GM11168 (cell line): ENCODE results near the gene TRAM2.

Experiments
- in situ Hi-C: fragments of 300-500 bp; cut with MboI; formaldehyde crosslinking; loops from one replicate; pipeline ENCODE4 v1.12.0; 2022; ENCODE audit warnings: low sequenced_read_pairs; ENCODE audit not compliant: unreplicated experiment

Gene TRAM2

GRCh38 chr6:52513896-52514295 is 63.0 kb downstream of the TRAM2 start:
- in situ Hi-C loops = loop anchor here (10.0 kb wide), 1 partner anchor 151 kb away; no protein-coding TSS in a partner anchor

- in situ Hi-C loops = loop anchor here (10.0 kb wide), 1 partner anchor 151 kb away; no protein-coding TSS in a partner anchor
These were observed 63.4 kb downstream of the TRAM2 start for GRCh38 chr6:52513464-52513863.

DNA sequence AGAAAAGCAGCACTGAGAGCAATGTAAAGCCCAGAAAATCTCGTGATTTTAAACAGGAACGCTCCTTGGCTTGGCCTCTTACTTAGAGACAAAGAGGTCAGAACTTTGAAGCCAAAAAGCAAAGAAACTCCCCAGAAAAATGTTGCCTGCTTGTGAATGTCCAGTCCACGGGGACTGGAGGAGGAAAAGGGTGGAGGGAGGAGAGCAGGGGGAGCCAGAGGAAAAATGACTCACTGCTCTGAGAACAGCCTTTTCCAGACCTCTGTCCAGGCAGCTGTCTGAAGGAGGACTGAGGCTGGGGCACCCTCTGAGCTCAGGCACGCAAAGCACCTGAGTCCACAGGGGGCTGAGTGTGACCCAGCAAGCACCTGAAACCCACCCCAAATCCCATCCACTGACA is 64.7 kb downstream of the TRAM2 start:
- in situ Hi-C loops = loop anchor here (10.0 kb wide), 1 partner anchor 153 kb away; no protein-coding TSS in a partner anchor

GRCh38 chr6:52511572-52512151 is 65.2 kb downstream of the TRAM2 start:
- in situ Hi-C loops = loop anchor here (10.0 kb wide), 1 partner anchor 153 kb away; no protein-coding TSS in a partner anchor

GRCh38 chr6:52511163-52511562 is 65.7 kb downstream of the TRAM2 start:
- in situ Hi-C loops = loop anchor here (10.0 kb wide), 1 partner anchor 154 kb away; no protein-coding TSS in a partner anchor

- in situ Hi-C loops = loop anchor here (10.0 kb wide), 1 partner anchor 155 kb away; no protein-coding TSS in a partner anchor
These were observed 66.7 kb downstream of the TRAM2 start for GRCh38 chr6:52510213-52510562.

- in situ Hi-C loops = loop anchor here (10.0 kb wide), 1 partner anchor 155 kb away; no protein-coding TSS in a partner anchor
These were observed 67.3 kb downstream of the TRAM2 start for GRCh38 chr6:52509281-52510212.

DNA sequence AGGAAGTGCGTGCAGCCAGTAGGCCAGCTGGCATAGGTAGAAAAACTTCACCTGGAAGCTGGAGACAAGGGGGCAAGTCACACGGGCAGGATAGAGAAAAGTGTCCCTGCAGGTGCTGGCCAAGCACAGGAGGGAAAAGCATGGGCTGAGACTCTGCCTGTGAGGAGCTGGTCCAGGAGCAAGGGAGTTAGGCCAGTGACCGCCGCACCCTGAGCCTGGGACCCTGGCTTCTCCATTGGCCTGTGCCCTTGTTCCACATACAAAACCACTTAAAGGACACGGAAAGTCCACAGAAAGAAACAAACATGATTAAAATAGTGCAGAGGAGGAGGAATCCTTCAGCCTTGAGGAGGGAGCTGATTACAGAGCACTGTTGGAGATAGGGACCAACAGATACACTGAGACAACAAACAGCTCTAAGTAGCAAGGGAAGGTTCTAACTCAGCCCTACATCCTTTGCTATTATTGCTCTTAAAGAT is 68.6 kb downstream of the TRAM2 start:
- in situ Hi-C loops = no loop called here

- in situ Hi-C loops = no loop called here
These were observed 69.2 kb downstream of the TRAM2 start for GRCh38 chr6:52507557-52508260.

- in situ Hi-C loops = no loop called here
These were observed 70.4 kb downstream of the TRAM2 start for GRCh38 chr6:52506476-52506875.

- in situ Hi-C loops = no loop called here
These were observed 71.0 kb downstream of the TRAM2 start for GRCh38 chr6:52505726-52506409.

- in situ Hi-C loops = no loop called here
These were observed 72.1 kb downstream of the TRAM2 start for GRCh38 chr6:52504782-52505136.

GRCh38 chr6:52503851-52504781 is 72.7 kb downstream of the TRAM2 start:
- in situ Hi-C loops = no loop called here

GRCh38 chr6:52503323-52503747 is 73.5 kb downstream of the TRAM2 start:
- in situ Hi-C loops = no loop called here

- in situ Hi-C loops = no loop called here
These were observed 74.4 kb downstream of the TRAM2 start for GRCh38 chr6:52502306-52503029.

- in situ Hi-C loops = no loop called here
These were observed 76.4 kb downstream of the TRAM2 start for GRCh38 chr6:52500238-52501129.

DNA sequence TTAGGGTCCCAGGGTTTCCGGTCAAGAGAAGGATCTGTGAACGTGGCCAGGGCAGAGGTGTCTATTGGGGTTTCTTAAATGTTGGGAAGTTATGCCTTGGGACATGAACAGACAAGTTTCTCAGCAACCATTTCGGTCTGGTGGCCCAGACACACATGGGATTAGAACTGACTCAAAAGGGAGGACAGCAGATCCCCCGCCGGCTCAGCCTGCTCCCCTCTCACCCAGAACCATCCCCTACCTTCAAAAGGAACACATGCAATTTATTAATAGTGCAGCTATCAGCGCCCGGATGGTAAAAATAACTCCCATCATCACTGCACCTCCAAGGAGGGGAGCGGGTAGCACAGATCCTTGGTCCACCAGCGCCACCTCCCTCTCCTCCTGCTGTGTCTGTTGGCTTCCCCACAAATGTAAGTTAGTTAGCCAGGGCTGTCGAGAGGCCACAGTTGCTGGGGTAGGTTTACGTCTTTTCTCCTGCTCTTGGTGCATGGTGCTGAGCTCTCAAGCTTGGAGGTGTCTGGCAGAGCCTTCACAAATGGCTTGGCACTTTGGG is 77.1 kb downstream of the TRAM2 start:
- in situ Hi-C loops = loop anchor here (5.0 kb wide), 1 partner anchor 82 kb away; no protein-coding TSS in a partner anchor
